GM18505 (cell line): ENCODE results near the gene EBF3.

ENCODE experiments used
- ATAC-seq: cut with Tn5 transposase; IDR thresholded peaks from one replicate; pipeline ENCODE4 v1.9.1; 2021; ENCODE audit not compliant: unreplicated experiment
- POLR2A ChIP-seq: IDR thresholded peaks from 4 replicates; pipeline ENCODE4 v1.6.1; 2011; ENCODE audit warnings: borderline replicate concordance; ENCODE audit not compliant: insufficient read depth, insufficient read length; ENCODE audit errors: extremely low read depth

Gene EBF3

DNA sequence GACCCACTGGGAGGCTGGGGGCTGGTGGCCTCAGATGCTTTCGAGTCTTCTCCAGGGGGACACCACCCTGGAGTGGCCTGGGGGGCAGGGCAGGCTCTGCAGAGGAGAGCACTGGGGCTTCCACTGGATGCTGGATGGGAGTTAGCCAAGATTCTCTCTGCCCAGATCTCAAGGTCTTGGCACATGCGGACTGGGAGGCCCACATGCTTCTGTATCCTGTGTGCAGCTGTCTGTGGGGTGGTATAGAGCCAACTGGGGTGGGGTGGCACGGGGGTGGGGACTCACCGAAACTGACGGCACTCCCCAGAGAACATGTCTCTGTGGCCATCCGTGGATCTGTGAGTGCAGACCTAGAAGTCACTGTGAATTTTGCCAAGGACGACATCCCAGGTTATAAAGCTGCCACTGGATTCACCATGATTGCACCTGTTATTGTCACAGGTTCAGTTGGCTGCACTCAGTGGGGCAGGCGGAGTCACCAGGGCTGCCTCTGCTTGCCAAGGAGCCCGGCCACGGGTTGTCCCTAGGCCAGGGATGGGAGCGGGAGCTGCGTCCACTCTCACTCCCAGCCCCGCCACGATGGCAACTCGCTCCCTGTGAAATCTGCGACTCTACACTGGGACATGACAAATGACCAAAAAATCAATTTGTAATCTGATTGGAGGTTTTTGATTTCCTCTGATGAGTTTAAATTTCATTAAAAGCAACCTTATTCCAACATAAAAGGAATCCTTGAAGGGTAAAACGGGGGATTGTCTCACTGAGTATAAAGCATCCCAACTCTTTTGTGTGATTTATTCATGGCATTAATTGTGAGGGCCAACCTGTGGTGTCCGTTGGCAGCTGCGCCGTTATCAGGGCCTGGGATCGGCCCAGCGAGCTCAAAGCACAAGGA lies 131.3 kb downstream of the EBF3 start:
- ATAC-seq: no peak
- no peak for TF ChIP-seq POLR2A

DNA sequence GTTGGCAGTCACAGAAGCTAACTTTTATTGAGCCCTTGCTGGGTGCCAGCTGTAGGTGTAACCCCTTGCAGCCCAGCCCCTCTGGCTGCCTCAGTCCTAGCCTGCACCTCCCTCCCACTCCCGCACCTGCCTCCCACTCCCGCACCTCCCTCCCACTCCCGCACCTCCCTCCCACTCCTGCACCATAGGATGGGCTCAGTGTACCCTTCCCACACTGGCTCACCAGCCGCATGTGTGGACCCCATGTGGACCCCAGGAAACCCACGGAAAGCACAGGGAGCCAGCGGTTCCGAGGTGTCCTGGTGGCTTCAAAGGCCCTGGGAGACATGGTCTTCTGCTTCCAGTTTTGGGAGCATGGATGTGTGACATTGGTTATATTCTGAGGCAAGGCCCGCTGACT lies 132.9 kb downstream of the EBF3 start:
- ATAC-seq: no peak
- no peak for TF ChIP-seq POLR2A

DNA sequence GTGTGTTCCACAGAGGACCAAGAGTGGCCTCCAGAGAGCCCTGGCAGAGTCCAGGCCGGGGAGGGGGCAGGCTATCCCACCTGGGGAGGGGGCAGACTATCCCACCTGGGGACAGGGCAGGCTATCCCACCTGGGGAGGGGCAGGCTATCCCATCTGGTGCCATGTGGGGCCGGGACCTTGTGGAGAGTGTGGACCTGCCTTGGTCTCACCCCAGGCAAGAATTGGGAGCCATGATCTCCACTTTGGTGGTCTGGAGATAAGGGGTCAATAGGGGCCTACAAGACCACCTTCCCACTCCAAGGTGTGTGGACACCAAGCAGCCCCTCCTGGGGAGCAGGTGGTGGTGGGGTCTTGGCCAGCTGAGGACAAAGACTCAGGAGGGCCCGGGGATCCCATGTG lies 138.2 kb downstream of the EBF3 start:
- no peak for TF ChIP-seq POLR2A
- ATAC-seq: no peak

DNA sequence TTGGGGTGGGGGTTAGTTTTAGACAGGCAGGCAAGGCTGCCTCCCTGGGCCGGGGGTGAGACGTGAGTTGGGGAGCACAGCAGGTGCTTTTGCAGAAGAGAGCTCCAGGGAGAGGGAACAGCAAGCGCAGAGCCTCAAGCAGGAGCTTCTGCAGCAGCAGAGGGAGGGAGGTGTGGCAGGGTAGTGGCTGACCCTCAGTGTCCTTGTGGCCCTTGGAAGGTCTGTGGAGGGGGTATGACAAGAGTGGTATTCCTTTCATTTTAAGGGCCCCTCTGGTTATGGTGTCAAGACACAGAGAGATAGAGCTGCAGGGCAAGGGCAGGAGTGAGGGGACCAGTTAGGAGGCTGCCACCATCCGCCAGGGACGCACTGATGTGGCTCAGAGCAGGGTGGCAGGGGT lies 138.9 kb downstream of the EBF3 start:
- no peak for ATAC-seq
- no peak for TF ChIP-seq POLR2A

DNA sequence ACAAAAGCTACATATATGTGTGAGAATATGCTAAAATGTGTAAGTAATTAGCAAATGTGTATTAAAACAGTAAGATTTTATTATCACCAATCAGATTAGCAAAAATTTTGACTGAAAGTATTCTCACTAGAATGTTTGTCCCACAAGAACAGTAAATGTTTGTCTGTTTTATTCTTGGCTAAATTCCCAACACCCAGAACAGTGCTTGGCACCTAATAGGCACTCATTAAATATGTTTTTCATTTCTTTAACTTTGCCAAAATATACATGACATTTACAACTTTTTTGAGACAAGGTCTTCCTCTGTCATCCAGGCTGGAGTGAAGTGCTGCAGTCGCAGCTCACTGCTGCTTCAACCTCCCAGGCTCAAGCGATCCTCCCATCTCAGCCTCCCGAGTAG lies 143.6 kb downstream of the EBF3 start:
- no peak for TF ChIP-seq POLR2A

DNA sequence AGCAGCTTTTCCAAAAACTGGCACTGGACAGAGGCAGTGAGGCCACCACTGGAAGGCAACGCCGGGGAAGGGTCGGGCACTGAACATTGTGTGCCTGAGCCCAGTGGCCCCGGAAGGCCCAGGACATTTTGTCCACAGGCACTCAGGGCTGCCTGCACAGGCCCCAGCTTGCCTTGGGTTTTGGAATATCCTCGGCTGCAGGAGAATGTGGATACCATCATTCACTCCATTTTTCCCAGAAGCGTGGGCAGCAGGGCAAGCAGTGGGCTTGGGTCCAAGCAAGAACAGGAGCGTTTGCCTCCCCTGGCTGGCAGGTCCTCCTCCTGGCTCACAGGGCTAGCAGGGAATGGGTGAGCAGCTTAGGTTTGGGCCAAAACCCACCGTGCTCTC lies 147.4 kb downstream of the EBF3 start:
- ATAC-seq: no peak
- no peak for TF ChIP-seq POLR2A

More for the DNA sequence above, 143.6 kb downstream of the EBF3 start:
- no peak for ATAC-seq

DNA sequence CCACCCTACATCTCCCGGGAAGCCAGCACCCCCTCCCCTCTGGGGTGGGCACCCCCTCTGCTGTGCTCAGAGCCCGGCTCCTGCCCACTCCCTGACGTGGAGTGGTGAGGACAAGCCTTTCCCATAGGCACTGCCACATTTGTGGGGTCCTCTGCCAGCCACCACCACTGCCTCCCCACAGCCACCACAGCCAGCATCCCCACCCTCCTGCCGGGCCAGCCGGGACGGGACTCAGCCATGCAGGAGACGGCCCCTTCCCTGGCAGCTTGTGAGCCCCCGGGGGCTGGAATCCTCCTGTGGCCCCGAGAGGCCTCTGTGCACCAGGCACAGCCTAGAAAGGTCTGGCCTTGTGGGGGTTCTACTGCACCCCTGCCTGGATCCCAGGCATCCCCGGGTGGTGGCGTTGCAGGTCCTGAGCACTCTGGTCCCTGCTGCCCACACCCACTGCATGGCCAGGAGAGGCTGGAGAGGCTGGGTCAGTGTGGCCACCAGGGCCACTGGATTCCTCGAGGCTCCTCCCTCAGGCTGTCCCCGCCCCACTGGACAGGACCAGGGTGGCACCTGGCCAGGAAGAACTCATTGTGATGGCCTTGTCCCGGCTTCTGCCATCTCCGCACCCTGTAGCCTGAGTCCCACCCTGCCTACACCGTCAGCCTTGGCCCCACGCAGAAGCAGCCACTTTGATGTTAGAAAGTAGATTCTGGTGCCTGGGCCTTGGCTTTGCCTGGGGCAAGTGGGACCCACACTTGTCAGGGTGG lies 148.0 kb downstream of the EBF3 start:
- ATAC-seq: no peak
- no peak for TF ChIP-seq POLR2A

DNA sequence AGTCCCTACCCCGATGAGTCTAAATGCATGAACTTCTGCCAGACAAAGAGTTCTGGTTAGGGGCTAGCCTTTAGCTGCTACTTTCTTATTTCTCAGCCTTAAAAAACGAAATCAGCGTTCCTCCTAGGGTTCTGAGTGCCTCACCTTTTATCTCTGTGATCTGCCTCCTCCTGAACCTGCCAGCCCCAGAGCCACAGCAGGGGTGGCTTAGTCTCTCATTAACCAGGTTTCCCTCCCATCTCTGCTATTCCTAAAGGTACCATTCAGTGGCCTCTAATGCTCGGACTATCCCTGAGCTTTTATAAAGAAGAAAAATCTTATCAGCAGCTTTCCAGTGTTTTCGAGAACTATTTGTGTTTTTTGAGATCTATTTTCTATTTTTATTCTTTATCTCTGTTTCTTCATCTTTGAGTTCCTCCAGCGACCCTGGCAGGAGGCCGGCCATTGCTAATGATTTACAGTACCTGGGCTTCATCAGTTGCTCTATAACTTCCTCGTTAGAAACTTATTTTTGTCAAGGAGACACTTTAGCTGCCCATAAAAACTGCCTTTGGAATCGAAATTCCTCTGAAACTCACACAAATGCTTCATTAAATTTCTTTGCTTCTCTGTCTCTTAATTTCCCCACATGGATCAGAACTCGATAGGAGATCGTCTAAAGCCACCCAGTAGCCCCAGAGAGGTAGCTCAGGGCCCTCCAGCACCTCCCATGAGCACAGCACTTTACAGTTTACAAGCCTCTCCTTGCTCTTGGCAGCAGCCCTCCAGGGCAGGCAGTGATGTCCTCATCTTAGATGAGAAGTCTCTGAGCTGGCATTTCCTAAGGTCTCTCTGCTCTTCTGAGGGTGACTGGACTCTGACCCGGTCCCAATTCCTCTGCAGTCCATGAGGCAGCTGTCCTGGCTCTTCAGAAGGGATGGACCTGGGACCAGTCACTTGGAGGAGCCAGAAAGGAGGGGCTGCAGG lies 149.1 kb downstream of the EBF3 start:
- no peak for TF ChIP-seq POLR2A
- ATAC-seq: no peak

DNA sequence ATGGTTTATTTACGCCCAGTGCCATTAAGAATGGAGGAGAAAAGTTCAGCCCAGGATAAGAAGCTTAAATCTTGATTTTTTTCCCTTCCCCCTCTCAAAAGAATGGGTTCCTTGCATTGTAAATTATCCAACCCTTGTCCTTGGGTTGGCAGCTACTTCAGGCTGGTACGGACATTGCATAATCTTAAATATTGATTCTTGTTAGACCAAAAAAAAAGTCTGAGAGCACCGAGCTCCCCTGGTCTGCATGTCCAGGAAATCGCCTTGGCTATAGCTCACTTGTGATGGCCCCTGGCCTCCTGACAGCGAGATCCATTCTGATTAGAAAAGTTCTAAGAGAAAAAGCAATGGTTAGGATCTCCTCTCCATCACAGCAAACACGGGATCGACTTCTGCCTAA lies 151.7 kb downstream of the EBF3 start:
- no peak for TF ChIP-seq POLR2A
- ATAC-seq: no peak

DNA sequence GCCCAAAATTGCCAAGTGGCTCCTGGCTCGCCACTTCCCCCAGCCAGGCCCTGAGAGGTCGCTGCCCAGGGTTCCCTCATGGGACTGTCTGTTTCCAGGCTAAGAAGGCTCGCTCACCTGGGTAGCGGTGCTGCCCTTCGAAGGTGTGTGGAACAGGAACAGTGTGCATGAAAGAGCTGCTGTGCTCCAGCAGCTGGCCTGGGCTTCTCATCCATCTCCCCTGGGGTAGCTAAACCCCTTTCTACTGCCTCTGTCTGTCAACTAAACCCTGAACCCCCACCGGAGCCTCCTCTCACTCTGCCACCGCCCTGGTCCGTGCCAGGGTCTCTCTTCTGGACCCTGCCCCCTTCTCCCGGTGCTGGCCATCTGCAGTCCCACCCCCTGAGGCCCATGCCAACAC lies 152.9 kb downstream of the EBF3 start:
- TF ChIP-seq POLR2A: no peak
- ATAC-seq: no peak

DNA sequence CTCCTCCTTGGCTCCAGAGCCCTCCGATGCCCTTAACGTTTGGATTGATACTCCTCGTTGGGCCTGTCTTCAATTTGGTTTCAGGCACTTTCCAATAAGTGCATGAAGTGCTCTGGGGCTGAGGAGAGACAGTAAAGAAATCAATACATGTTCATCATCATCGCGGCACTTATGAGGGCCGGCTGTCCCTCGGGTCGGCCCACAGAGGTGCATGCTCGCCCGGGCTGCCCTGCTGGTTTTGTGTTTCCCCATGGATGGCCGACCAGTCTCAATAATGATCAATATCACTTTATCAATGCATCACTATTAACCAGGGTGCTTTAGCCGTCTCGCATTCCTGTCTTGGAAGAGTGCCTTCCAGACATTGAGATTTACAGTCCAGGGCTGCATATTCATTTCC lies 154.2 kb downstream of the EBF3 start:
- ATAC-seq: no peak

DNA sequence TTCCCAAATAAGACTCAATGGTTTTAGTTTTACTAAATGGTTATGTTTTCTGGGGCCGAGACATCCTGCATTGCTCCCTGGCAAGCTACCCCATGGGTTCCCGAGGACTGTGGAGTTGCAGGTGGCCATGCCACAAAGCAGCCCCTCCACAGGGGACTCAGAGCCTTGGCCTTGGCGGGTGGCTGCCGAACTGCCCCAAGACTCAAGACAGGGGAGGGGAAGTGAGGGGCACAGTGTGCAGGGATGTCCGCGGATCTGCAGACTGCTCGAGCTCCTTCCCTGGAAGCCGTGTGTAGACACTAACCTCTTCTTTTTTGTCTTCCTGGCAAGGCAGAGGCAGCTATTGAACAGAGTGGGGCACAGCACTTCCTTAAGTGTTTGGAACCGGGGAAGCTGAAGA lies 154.6 kb downstream of the EBF3 start:
- no peak for ATAC-seq
- no peak for TF ChIP-seq POLR2A

More for the DNA sequence above, 154.2 kb downstream of the EBF3 start:
- TF ChIP-seq POLR2A: no peak
